Esophagus muscularis mucosa (tissue), 4 donors: Measurements from ENCODE around the gene EDDM13. TPM values are rescaled to one million over a fixed set of nuclear protein-coding genes. Genes with fewer than 3 reads are reported as not detected.

ENCODE experiments used
- DNase-seq: peaks from one replicate; pipeline ENCODE4 v3.0.0-alpha.2; 2017; ENCODE audit errors: extremely low spot score
- H3K27ac ChIP-seq, 4 donors: fragments of 200-600 bp; sonication (generic); replicated peaks in 1 of 4; 1 replicate in 3 of 4; 2 replicates in 1 of 4; pipeline ENCODE4 v1.5.1; 2016 to 2019; ENCODE audit warnings: mild to moderate bottlenecking in 1 of 4
- H3K27me3 ChIP-seq, 4 donors: fragments of 200-600 bp; sonication (generic); one replicate each; pipeline versions ENCODE4 v1.5.1 to v1.6.0; 2016 to 2019
- H3K36me3 ChIP-seq, 4 donors: fragments of 200-600 bp; sonication (generic); one replicate each; pipeline ENCODE4 v1.5.1; 2016 to 2019
- H3K4me1 ChIP-seq, 4 donors: fragments of 200-600 bp; sonication (generic); one replicate each; pipeline ENCODE4 v1.5.1; 2016 to 2019
- H3K4me3 ChIP-seq, 4 donors: fragments of 200-600 bp; sonication (generic); 1 replicate in 2 of 4; 2 replicates in 2 of 4; pipeline ENCODE4 v1.5.1; 2016 to 2019; ENCODE audit warnings: mild to moderate bottlenecking in 4 of 4, moderate library complexity in 1 of 4
- H3K9me3 ChIP-seq, 4 donors: fragments of 200-600 bp; sonication (generic); 1 replicate in 3 of 4; 2 replicates in 1 of 4; pipeline ENCODE4 v1.5.1; 2016 to 2019
- EP300 ChIP-seq: sonication (generic); formaldehyde crosslinking; IDR thresholded peaks from one replicate; pipeline ENCODE4 v1.6.1; 2017; ENCODE audit warnings: antibody characterized with exemption
- POLR2A ChIP-seq: fragments of 450-650 bp; IDR thresholded peaks from one replicate; pipeline ENCODE4 v1.6.1; 2017; ENCODE audit warnings: antibody characterized with exemption, moderate library complexity, mild to moderate bottlenecking, low read depth
- POLR2AphosphoS5 ChIP-seq, 2 donors: sonication (generic); formaldehyde crosslinking; IDR thresholded peaks; one replicate each; pipeline ENCODE4 v1.6.1; 2017; ENCODE audit warnings: antibody characterized with exemption in 2 of 2
- WGBS: methylation state at CpG from one replicate; pipeline ENCODE4 v1.1.5; 2018; 5-methylcytosine and 5-hydroxymethylcytosine counted together
- intact Hi-C: fragments of 100-400 bp; cut with DNase I; formaldehyde crosslinking; loops from one replicate; pipeline ENCODE4 v1.15.1; 2023
- total RNA-seq, 4 donors: library from RNA; depleted of rRNA; stranded (reverse); fragments of >200 nt; gene quantifications; one replicate each; pipeline versions ENCODE4 v1.1.0 to v1.2.1, GENCODE V29; 2016
- TF ChIP-seq, protein P1 (sequence below), 3 experiments: fragments of 200-600 bp in 2 of 3; fragments of 450-650 bp in 1 of 3; sonication (generic) in 2 of 3; IDR thresholded peaks; one replicate each; pipeline ENCODE4 v1.5.1; 2017 to 2019; ENCODE audit warnings: antibody characterized with exemption in 3 of 3, mild to moderate bottlenecking in 2 of 3, moderate library complexity in 1 of 3

The EDDM13 gene
- total RNA-seq, 4 donors from 2014 or later, result 2.9 TPM; not detected in 3

DNA sequence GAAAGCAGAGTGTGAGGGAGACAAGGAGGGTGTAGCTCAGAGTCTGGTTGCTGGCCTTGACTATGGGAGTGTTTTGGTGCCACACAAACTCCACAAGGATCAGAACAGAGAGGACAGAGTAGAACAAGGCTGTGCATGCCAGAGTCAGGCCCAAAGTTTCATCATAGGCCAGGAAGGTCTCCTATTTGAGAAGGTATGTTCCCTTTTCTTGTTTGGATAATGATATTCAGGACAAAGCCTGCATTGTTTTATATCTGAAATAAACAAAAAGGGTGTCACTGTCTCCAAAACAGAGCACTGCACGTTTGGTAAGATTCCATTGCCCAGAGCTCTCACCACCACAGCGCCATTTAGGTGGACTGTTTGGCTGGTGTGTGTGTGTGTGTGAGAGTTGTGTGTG is 45.2 kb downstream of the EDDM13 start:
- peaks cover 15 to 22% (median 17%) of the 10 kb centered on the region in 4 donors for H3K4me1 ChIP-seq
- 69% methylated on average over 2 of the region's 2 CpGs for WGBS
- H3K4me3 ChIP-seq, result no peak overlapping the region
- no peak overlapping the region for H3K27ac ChIP-seq
- H3K9me3 ChIP-seq, result no peaks in the 10 kb centered on the region
- intact Hi-C loops, result loop anchor here (10.0 kb wide), 1 partner anchor 173 kb away; the partner anchor contains the start of gene ZNF444
- no peak for DNase-seq
- H3K27me3 ChIP-seq, result no peaks in the 10 kb centered on the region
- H3K36me3 ChIP-seq, result no peaks in the 10 kb centered on the region
- TF ChIP-seq POLR2AphosphoS5 (IDR thresholded peaks at IDR 0.05), result no peak
- TF ChIP-seq POLR2A, result no peak
- no peak for TF ChIP-seq EP300
- TF ChIP-seq, protein P1, sequence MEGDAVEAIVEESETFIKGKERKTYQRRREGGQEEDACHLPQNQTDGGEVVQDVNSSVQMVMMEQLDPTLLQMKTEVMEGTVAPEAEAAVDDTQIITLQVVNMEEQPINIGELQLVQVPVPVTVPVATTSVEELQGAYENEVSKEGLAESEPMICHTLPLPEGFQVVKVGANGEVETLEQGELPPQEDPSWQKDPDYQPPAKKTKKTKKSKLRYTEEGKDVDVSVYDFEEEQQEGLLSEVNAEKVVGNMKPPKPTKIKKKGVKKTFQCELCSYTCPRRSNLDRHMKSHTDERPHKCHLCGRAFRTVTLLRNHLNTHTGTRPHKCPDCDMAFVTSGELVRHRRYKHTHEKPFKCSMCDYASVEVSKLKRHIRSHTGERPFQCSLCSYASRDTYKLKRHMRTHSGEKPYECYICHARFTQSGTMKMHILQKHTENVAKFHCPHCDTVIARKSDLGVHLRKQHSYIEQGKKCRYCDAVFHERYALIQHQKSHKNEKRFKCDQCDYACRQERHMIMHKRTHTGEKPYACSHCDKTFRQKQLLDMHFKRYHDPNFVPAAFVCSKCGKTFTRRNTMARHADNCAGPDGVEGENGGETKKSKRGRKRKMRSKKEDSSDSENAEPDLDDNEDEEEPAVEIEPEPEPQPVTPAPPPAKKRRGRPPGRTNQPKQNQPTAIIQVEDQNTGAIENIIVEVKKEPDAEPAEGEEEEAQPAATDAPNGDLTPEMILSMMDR (IDR thresholded peaks at IDR 0.05), result no peak

DNA sequence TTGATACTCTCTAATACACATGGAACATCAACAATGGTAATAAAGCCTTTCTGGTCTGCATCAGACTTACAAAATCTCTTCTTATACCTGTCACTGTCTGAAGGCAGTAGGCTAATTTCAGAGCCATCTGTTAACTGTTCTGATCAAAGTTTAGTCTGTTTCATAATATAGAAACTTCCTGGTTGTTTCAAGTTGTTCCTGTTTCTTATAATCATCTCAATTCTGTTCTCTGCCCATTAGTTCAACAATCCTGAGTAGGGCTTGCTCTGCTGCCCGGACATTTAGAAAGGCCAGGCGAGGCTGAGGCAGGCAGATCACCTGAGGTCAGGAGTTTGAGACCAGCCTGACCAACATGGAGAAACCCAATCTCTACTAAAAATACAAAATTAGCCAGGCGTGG is 47.4 kb downstream of the EDDM13 start:
- no peak for DNase-seq
- H3K27me3 ChIP-seq, result no peaks in the 10 kb centered on the region
- intact Hi-C loops, result loop anchor here (10.0 kb wide), 1 partner anchor 175 kb away; the partner anchor contains the start of gene ZNF444
- TF ChIP-seq POLR2A (no peak), POLR2AphosphoS5 (IDR thresholded peaks at IDR 0.05) (no peak), EP300 (no peak)
- TF ChIP-seq, protein P1 (IDR thresholded peaks at IDR 0.05), result no peak
- no peak overlapping the region for H3K27ac ChIP-seq
- 70% methylated on average over 3 of the region's 3 CpGs for WGBS
- H3K9me3 ChIP-seq, result no peaks in the 10 kb centered on the region
- H3K36me3 ChIP-seq, result no peaks in the 10 kb centered on the region
- peaks cover 7 to 16% (median 8%) of the 10 kb centered on the region in 4 donors for H3K4me1 ChIP-seq
- H3K4me3 ChIP-seq, result no peak overlapping the region

DNA sequence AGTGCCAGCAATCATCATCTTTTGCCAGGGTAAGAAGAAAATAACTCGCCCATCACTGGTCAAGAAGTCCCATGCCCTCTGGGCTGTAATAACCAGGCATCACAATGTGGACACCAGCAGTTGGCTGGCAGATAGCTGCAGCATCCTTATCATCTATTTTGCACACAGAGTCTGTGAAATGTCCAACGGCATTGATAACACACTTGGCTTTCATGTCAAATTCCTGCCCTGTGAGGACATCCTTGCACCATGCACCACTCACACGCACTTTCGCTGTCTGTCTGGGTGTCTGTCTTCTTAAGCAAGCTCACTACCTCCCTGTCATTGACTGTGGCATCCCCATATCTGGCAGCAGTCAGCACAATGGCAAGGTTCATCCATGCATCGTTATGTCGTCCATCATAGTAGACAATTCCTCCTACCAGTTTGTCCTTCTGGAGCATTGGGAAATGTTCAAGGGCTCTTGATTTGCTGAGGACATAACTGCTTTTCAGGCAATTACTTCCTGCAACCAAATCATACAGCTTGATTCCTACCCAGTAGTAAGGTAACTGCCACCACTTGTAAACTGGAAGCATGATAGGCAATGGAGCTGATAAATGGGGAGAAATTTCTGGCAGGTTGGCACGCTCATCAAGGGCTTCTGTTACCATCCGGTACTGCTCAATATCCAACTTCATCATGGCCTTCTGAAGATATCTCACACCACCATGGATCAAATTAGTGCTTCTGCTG is 48.9 kb downstream of the EDDM13 start:
- Histone ChIP-seq H3K4me3 (no peak overlapping the region), H3K36me3 (no peaks in the 10 kb centered on the region), H3K9me3 (no peaks in the 10 kb centered on the region), H3K27me3 (no peaks in the 10 kb centered on the region), H3K27ac (no peak overlapping the region), H3K4me1 (peaks cover 0 to 10% (median 0%) of the 10 kb centered on the region in 4 donors)
- TF ChIP-seq POLR2AphosphoS5 (IDR thresholded peaks at IDR 0.05), result no peak
- TF ChIP-seq, protein P1 (IDR thresholded peaks at IDR 0.05), result no peak
- no peak for TF ChIP-seq EP300
- TF ChIP-seq POLR2A, result no peak
- DNase-seq, result no peak
- 84% methylated on average over 8 of the region's 8 CpGs for WGBS
- intact Hi-C loops, result no loop called here

DNA sequence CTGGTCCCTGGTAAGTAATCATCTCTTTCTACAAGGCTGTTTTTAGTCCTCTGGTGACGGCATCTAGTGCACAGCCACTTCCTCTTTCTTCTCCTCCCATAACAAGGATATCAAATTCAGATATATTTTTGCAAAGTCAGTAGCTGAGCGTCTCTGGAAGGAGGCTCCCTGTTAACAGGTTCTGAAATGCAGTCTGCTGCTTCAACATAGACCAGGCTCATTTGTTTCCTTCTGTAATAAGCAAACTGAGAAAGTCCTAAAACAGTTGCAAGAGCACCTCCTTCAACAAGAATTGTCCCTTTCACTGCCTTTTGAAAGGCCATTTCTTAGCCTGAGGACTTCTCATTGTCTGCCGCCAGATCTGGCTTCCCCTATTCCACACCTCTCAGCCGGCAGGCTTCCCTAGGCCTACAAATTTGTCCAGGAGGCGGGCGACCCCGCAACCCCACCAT is 49.5 kb downstream of the EDDM13 start:
- Histone ChIP-seq H3K4me1 (peaks cover 0 to 10% (median 0%) of the 10 kb centered on the region in 4 donors), H3K27me3 (no peaks in the 10 kb centered on the region), H3K9me3 (no peaks in the 10 kb centered on the region), H3K27ac (peak overlapping the region in 1 of 4 donors; percentile 28), H3K36me3 (no peaks in the 10 kb centered on the region), H3K4me3 (no peak overlapping the region)
- no peak for DNase-seq
- TF ChIP-seq POLR2A, result no peak
- TF ChIP-seq POLR2AphosphoS5 (IDR thresholded peaks at IDR 0.05), result no peak
- TF ChIP-seq EP300, result no peak
- TF ChIP-seq, protein P1 (IDR thresholded peaks at IDR 0.05), result no peak
- 68% methylated on average over 7 of the region's 7 CpGs for WGBS
- intact Hi-C loops, result no loop called here

DNA sequence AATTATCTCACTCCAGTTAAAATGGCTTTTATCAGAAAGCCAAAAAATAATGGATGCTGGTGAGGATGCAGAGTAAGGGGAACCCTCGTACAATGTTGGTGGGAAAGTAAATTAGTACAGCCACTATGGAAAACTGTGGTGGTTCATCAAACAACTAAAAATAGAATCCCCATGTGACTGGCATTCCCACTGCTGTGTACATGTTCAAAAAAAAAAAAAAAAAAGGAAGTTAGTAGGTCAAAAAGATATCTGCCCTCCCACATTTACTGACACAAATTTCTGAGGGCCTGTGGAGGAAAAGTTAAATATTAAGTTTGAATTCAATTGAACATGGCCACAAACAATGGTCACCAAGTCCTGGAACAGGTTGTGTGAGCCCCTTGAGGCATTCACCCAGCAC is 51.9 kb downstream of the EDDM13 start:
- TF ChIP-seq EP300 (no peak), POLR2A (no peak), POLR2AphosphoS5 (IDR thresholded peaks at IDR 0.05) (no peak)
- TF ChIP-seq, protein P1 (IDR thresholded peaks at IDR 0.05), result no peak
- no peaks in the 10 kb centered on the region for H3K36me3 ChIP-seq
- no peak overlapping the region for H3K4me3 ChIP-seq
- H3K4me1 ChIP-seq, result peaks cover 0 to 10% (median 0%) of the 10 kb centered on the region in 4 donors
- H3K27me3 ChIP-seq, result no peaks in the 10 kb centered on the region
- WGBS, result 63% methylated on average over 1 of the region's 1 CpG
- H3K27ac ChIP-seq, result no peak overlapping the region
- intact Hi-C loops, result no loop called here
- H3K9me3 ChIP-seq, result no peaks in the 10 kb centered on the region
- no peak for DNase-seq
